22Rv1 (cell line): ENCODE results near the gene RABL6.

ENCODE experiments used
- H3K27ac ChIP-seq: fragments of 450-650 bp; 2 replicates; pipeline ENCODE4 v1.5.1; 2017
- ZFX ChIP-seq: fragments of 450-650 bp; IDR thresholded peaks from 2 replicates; pipeline ENCODE4 v1.6.1; 2017; ENCODE audit warnings: antibody characterized with exemption, borderline replicate concordance
- TF ChIP-seq, protein P1 (sequence below): fragments of 450-650 bp; IDR thresholded peaks from 2 replicates; pipeline ENCODE4 v1.5.1; 2017; ENCODE audit warnings: mild to moderate bottlenecking

Gene RABL6

DNA sequence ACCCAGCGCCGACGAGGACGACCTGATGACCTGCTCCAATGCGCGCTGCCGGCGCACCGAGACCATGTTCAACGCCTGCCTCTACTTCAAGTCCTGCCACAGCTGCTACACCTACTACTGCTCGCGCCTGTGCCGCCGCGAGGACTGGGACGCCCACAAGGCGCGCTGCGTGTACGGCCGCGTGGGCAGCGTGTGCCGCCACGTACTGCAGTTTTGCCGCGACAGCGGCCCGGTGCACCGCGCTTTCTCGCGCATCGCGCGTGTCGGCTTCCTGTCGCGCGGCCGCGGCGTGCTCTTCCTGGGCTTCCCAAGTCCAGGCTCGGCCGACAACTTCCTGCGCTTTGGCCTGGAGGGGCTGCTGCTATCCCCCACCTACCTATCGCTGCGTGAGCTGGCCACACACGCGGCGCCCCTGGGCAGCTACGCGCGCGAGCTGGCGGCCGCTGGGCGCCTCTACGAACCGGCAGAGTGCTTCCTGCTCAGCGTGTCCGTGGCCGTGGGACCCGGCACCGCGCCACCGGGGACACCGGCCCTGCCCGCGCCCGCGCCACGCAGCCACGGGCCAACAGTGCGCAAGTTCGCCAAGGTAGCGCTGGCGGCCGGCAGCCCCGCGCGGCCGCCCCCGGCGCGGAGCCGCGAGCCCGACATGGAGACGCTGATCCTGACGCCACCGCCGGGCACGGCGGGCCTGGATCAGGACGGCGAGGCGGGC is 38.8 kb downstream of the RABL6 start:
- H3K27ac ChIP-seq: peak overlapping the region; percentile 99
- TF ChIP-seq, protein P1, sequence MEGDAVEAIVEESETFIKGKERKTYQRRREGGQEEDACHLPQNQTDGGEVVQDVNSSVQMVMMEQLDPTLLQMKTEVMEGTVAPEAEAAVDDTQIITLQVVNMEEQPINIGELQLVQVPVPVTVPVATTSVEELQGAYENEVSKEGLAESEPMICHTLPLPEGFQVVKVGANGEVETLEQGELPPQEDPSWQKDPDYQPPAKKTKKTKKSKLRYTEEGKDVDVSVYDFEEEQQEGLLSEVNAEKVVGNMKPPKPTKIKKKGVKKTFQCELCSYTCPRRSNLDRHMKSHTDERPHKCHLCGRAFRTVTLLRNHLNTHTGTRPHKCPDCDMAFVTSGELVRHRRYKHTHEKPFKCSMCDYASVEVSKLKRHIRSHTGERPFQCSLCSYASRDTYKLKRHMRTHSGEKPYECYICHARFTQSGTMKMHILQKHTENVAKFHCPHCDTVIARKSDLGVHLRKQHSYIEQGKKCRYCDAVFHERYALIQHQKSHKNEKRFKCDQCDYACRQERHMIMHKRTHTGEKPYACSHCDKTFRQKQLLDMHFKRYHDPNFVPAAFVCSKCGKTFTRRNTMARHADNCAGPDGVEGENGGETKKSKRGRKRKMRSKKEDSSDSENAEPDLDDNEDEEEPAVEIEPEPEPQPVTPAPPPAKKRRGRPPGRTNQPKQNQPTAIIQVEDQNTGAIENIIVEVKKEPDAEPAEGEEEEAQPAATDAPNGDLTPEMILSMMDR: no peak
- TF ChIP-seq ZFX: no peak

DNA sequence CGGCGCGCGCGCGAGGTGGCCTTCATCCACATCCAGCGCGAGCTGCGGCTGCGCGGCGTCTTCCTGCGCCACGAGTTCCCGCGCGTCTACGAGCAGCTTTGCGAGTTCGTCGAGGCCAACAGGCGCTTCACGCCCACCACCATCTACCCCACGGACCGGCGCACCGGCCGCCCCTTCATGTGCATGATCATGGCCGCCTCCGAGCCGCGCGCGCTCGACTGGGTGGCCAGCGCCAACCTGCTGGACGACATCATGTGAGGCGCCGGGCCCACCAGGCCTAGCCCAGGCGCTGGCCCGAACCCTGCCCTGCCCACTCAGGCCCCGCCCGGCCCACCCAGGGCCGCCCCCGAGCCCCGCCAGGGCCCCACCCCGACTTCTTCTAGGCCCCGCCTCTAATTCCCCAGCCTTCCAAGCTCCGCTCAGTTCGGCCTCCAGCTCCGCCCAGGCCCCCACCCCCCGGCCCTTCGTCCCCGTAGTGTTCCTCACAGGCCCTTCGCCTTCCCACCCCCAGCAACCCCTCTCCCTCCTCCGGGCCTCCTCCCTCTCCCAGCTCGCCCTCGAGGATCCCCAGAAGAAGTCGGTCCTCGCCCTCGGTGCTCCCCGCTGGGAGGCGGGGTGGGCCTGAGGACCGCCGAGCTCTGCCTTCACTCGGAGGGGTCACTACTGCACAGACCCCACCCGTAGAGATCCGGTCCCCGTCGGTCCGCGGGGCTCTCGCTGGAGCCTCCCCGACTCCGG is 39.5 kb downstream of the RABL6 start:
- peak overlapping the region; percentile 99 for H3K27ac ChIP-seq
- TF ChIP-seq ZFX: no peak
- TF ChIP-seq, protein P1: no peak

DNA sequence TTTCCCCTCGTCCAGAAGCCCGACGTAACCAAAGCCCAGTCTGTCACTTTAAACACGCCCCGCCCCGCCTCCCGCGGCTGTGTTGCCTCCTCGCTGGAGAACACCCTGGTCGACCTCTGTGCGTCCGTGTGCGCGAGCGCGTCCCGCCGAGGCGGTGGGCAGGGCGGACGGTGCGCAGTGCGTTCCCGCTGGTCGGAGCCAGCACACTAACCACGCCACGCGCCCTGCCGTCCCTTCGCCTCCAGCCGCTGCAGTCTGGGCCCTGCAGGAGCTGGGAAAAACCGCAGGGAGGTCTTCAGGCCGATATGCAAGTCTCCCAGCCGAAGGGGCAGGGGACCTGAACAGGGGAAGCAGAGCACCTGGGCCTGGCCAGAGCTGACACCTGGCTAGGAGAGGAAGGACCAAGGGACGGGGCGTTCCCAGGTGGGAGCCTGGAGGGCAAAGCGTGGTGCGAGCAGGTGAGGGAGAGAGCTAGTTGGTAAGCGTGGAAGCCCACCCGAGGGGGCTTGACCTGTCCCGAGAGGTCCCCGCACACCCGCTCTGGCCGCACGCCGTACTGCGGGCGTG is 40.2 kb downstream of the RABL6 start:
- TF ChIP-seq, protein P1: no peak
- no peak for TF ChIP-seq ZFX
- peak overlapping the region; percentile 99 for H3K27ac ChIP-seq

DNA sequence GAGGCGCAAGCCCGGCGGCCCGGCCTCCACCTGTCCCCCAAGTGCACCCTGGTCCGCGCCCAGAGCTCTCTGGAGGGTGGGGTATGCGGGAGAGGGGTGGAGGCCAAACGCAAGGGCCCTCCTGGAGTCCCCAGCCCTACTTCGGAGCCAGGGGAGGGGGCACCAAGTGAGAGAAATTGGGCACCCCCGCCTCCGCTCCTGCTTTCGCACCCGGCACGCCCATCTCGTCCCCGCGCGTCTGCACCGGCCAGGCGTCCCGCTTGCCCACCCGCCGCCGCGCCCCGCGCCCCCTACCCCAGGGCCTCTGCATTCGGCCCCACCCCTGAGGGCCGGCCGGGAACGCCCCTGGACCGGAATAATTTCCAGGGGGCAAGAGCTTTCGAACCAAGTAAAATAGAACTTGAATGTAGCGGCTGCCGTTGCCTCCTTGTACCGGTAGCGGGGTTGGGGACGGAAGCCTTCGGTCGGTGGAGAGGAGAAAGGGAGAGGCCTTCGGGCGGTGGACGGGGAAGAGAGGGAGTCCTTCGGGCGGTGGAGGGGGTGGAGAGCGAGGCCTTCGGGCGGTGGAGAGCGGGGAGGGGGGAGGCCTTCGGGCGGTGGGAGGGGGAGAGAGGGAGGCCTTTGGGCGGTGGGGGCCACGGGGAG is 40.8 kb downstream of the RABL6 start:
- TF ChIP-seq, protein P1: no peak
- TF ChIP-seq ZFX: no peak
- H3K27ac ChIP-seq: peak overlapping the region; percentile 99

DNA sequence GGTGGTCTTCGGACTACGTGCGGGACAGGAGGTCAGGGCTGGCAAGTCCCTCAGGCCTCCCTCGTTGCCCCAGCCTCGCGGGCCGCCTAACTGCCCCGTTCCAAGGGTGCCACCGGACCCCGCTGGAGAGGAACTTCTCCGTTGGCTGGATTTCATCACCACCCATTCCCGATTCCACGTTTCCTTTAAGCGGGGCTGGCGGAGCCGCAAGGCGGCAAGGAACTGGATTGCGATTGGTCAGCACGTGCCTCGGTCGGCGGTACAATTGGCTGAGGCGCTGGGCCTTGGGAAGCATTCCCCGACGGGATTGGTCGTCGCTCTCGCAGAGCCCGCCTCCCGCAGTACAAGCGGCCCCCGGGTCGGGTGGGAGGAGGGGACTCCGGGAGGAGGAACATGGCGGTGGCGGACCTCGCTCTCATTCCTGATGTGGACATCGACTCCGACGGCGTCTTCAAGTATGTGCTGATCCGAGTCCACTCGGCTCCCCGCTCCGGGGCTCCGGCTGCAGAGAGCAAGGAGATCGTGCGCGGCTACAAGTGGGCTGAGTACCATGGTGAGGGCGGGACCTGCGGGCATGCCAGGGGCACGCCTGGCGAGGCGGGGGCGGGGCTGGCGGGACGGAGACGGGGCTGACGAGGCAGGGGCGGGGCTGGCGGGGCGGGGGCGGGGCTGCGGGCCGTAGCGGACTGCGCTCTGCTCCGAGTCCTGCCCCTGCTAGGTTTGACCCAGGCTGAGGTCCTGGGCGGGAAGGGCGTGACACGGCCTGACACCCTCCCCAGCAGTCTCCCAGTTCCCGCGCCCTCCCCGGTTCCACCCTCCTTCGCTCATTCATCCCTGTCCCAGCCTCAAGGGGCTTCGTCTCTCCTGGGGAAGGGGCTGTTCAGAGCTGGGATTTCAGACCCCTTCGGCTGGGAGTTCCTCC is 41.6 kb downstream of the RABL6 start, which contains the start of gene PHPT1:
TSS of gene PHPT1 (plus strand) at position 372 of the 922 bp plus-strand sequence. CDS start at position 394, 22 bp downstream.
- peak within 1 kb of the TSS; percentile 99 for H3K27ac ChIP-seq
- TF ChIP-seq ZFX: no peak
- TF ChIP-seq, protein P1: no peak
